HCT116 (cell line): ENCODE results near the gene GAMT.

Source experiments
- CTCF ChIP-seq, 3 experiments: fragments of 200-600 bp in 1 of 3; sonication (generic) in 1 of 3; IDR thresholded peaks in 2 of 3; conservative IDR thresholded peaks in 1 of 3; 2 replicates each; pipeline ENCODE4 v1.5.1; 2012 to 2017; ENCODE audit warnings: low read depth in 2 of 3, low read length in 2 of 3, antibody characterized with exemption in 1 of 3, borderline replicate concordance in 1 of 3, control low read depth in 1 of 3, mild to moderate bottlenecking in 1 of 3, mixed read lengths in 1 of 3, mixed run types in 1 of 3, moderate library complexity in 1 of 3; ENCODE audit not compliant: insufficient read depth in 1 of 3
- EZH2 ChIP-seq: fragments of 200-600 bp; sonication (generic); IDR thresholded peaks from 2 replicates; pipeline ENCODE4 v1.6.1; 2017; ENCODE audit warnings: antibody characterized with exemption, mixed run types
- JUND ChIP-seq: IDR thresholded peaks from 2 replicates; pipeline ENCODE4 v1.6.1; 2012
- POLR2A ChIP-seq: IDR thresholded peaks from 2 replicates; pipeline ENCODE4 v1.7.0; 2011; ENCODE audit warnings: borderline replicate concordance; ENCODE audit not compliant: insufficient read depth, insufficient read length; ENCODE audit errors: extremely low read depth
- RAD21 ChIP-seq: IDR thresholded peaks from 2 replicates; pipeline ENCODE4 v1.6.1; 2012; ENCODE audit warnings: low read depth, mild to moderate bottlenecking
- REST ChIP-seq: IDR thresholded peaks from 2 replicates; pipeline ENCODE4 v1.6.1; 2012; ENCODE audit warnings: low read depth
- SIN3A ChIP-seq: IDR thresholded peaks from 2 replicates; pipeline ENCODE4 v1.6.1; 2012; ENCODE audit warnings: low read depth
- SP1 ChIP-seq: IDR thresholded peaks from 2 replicates; pipeline ENCODE4 v1.6.1; 2012; ENCODE audit warnings: low read depth
- ZNF274 ChIP-seq: fragments of 200-500 bp; sonication (Bioruptor generic); IDR thresholded peaks from 2 replicates; pipeline ENCODE4 v1.6.1; 2014; ENCODE audit warnings: mild to moderate bottlenecking, low read depth, low read length, inconsistent platforms

DNA sequence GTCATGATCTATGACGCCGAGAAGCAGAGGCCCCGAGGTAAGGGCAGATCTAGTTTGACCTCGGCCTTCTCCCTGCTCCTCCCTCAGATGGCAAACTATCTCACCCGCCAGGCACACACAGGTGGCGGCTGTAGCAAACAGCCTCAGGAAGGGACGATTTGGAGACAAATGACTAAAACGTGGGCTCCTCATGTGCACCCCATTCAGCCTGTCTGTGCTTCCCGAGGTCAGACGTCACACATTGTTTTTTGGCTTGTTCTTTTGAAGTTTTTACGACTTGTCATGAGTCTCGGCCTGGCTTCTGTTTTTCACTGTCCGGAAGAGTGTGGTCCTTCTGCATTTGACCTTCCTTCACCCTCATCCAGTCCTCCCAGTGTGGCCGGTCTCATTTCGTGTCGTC lies 21.0 kb upstream of the GAMT start:
- TF ChIP-seq SP1 (no peak), CTCF (IDR thresholded peaks at IDR 0.05 in 2 of 3, conservative IDR thresholded peaks at IDR 0.05 in 1 of 3; ENCODE audit: borderline replicate concordance in 1 of 3, insufficient read depth in 1 of 3, low read depth in 2 of 3, low read length in 2 of 3) (no peak), ZNF274 (no peak), REST (no peak), SIN3A (no peak), POLR2A (no peak), EZH2 (no peak), RAD21 (no peak), JUND (no peak)
